ENCODE measurements around the gene VSTM5.

DNA sequence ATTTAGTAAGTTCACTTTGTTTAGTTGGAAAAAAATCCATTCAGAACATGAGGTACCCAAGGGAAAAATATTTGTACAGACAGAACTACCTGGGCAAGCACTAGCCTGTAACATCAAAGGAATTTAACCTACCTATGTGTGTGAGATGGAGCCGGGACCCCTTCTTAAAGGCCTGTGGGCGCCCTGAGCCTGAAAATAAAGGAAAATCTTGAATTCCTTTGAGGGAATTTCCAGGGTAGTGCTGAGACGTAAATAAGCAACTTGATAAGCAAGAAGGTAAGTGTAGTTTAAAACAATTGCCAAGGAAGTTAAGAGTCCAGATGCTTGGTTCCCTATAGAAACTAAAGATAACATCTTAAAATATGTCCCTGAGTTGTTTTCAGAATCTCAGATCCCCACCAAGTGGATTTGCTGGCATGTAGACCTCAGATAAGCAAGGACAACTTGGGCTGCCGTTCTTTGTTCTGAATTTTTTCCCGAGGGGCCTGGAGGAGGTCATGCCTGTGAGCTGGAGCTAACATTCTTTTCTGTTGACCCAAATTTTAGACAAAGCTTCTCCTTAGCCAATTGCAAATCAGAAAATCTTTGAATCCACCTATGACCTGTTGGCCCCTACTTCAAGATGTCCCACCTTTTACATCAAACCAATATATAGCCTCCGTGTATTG, 35.3 kb downstream of the VSTM5 start:
- TF ChIP-seq, protein P1, sequence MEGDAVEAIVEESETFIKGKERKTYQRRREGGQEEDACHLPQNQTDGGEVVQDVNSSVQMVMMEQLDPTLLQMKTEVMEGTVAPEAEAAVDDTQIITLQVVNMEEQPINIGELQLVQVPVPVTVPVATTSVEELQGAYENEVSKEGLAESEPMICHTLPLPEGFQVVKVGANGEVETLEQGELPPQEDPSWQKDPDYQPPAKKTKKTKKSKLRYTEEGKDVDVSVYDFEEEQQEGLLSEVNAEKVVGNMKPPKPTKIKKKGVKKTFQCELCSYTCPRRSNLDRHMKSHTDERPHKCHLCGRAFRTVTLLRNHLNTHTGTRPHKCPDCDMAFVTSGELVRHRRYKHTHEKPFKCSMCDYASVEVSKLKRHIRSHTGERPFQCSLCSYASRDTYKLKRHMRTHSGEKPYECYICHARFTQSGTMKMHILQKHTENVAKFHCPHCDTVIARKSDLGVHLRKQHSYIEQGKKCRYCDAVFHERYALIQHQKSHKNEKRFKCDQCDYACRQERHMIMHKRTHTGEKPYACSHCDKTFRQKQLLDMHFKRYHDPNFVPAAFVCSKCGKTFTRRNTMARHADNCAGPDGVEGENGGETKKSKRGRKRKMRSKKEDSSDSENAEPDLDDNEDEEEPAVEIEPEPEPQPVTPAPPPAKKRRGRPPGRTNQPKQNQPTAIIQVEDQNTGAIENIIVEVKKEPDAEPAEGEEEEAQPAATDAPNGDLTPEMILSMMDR (IDR thresholded peaks at IDR 0.05) = no peak
- TF ChIP-seq POLR2A (IDR thresholded peaks at IDR 0.05) (no peak), EP300 (IDR thresholded peaks at IDR 0.05) (no peak)
